Measurements from ENCODE around the gene SLC35F6.
"Not testable (repeated sequence)": the region's sequence is repeated elsewhere in the genome, so short reads cannot be mapped to it uniquely, and the experiment has no call there.

DNA sequence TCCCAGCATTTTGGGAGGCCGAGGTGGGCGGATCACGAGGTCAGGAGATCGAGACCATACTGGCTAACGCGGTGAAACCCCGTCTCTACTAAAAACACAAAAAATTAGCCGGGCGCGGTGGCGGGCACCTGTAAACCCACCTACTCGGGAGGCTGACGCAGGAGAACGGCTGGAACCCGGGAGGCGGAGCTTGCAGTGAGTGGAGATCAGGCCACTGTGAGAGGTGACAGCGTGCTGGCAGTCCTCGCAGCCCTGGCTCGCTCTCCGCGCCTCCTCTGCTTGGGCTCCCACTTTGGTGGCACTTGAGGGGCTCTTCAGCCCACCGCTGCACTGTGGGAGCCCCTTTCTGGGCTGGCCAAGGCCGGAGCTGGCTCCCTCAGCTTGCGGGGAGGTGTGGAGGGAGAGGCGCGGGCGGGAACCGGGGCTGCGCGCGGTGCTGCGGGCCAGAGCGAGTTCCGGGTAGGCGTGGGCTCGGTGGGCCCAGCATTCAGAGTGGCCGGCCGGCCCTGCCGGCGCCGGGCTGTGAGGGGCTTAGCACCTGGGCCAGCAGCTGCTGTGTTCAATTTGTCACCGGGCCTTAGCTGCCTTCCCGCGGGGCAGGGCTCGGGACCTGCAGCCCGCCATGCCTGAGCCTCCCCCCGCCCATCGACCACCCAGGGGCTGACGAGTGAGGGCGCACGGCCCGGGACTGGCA lies 50.1 kb downstream of the SLC35F6 start:
- not testable (repeated sequence) for TF ChIP-seq TCF7L2, POLR2AphosphoS5 (IDR thresholded peaks at IDR 0.05; ENCODE audit: low read depth, low read length)
- TF ChIP-seq, protein P1, sequence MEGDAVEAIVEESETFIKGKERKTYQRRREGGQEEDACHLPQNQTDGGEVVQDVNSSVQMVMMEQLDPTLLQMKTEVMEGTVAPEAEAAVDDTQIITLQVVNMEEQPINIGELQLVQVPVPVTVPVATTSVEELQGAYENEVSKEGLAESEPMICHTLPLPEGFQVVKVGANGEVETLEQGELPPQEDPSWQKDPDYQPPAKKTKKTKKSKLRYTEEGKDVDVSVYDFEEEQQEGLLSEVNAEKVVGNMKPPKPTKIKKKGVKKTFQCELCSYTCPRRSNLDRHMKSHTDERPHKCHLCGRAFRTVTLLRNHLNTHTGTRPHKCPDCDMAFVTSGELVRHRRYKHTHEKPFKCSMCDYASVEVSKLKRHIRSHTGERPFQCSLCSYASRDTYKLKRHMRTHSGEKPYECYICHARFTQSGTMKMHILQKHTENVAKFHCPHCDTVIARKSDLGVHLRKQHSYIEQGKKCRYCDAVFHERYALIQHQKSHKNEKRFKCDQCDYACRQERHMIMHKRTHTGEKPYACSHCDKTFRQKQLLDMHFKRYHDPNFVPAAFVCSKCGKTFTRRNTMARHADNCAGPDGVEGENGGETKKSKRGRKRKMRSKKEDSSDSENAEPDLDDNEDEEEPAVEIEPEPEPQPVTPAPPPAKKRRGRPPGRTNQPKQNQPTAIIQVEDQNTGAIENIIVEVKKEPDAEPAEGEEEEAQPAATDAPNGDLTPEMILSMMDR (IDR thresholded peaks at IDR 0.05) = not testable (repeated sequence)
- TF ChIP-seq, protein P2, sequence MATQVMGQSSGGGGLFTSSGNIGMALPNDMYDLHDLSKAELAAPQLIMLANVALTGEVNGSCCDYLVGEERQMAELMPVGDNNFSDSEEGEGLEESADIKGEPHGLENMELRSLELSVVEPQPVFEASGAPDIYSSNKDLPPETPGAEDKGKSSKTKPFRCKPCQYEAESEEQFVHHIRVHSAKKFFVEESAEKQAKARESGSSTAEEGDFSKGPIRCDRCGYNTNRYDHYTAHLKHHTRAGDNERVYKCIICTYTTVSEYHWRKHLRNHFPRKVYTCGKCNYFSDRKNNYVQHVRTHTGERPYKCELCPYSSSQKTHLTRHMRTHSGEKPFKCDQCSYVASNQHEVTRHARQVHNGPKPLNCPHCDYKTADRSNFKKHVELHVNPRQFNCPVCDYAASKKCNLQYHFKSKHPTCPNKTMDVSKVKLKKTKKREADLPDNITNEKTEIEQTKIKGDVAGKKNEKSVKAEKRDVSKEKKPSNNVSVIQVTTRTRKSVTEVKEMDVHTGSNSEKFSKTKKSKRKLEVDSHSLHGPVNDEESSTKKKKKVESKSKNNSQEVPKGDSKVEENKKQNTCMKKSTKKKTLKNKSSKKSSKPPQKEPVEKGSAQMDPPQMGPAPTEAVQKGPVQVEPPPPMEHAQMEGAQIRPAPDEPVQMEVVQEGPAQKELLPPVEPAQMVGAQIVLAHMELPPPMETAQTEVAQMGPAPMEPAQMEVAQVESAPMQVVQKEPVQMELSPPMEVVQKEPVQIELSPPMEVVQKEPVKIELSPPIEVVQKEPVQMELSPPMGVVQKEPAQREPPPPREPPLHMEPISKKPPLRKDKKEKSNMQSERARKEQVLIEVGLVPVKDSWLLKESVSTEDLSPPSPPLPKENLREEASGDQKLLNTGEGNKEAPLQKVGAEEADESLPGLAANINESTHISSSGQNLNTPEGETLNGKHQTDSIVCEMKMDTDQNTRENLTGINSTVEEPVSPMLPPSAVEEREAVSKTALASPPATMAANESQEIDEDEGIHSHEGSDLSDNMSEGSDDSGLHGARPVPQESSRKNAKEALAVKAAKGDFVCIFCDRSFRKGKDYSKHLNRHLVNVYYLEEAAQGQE (IDR thresholded peaks at IDR 0.05; ENCODE audit: insufficient read depth in 1 of 2, low read depth in 2 of 2, low read length in 1 of 2) = not testable (repeated sequence)
